Muscle of arm (tissue), 12 donors: Measurements from ENCODE around the gene CTSH. TPM values are rescaled to one million over a fixed set of nuclear protein-coding genes. Genes with fewer than 3 reads are reported as not detected.
"Not testable (repeated sequence)": the region's sequence is repeated elsewhere in the genome, so short reads cannot be mapped to it uniquely, and the experiment has no call there.

Experiments
- DNase-seq: peaks from one replicate; pipeline ENCODE4 v3.0.0-alpha.2; 2013
- polyA plus RNA-seq, 12 donors: library from polyadenylated mRNA; unstranded; fragments of 120-200 nt; gene quantifications; one replicate each; pipeline ENCODE4 v1.2.1, GENCODE V29; 2013; ENCODE audit not compliant: insufficient read length in 12 of 12

Gene CTSH
- polyA plus RNA-seq, 12 donors = 14.4 to 84.1 (median 27.4) TPM; not detected in 1

DNA sequence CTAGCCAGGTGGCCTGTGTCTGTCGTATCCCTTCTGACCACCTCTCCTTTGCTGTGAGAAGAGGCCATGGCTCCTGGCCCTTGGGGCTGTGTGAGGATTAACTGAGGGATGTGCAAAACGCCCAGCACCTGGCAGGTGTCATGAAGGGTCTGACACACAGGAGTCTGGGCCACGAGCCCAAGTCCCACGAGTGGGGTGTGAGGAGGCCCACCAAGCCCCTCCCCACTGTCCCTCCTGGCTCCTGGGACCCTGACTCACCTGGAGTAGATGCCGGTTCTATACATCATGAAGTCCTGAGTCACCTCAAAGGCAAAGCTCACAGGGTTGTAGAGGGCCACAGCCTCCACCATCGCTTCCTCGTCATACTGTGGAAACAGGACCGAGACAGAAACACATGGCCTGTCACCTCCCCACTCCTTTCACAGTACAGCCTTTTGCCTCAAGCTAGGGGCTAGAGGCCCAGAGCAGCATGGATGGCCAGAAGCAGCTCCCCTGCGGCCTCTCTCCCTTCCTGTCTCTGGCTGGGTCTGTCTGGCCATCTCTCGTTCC is 19.7 kb downstream of the CTSH start:
- DNase-seq = no peak

DNA sequence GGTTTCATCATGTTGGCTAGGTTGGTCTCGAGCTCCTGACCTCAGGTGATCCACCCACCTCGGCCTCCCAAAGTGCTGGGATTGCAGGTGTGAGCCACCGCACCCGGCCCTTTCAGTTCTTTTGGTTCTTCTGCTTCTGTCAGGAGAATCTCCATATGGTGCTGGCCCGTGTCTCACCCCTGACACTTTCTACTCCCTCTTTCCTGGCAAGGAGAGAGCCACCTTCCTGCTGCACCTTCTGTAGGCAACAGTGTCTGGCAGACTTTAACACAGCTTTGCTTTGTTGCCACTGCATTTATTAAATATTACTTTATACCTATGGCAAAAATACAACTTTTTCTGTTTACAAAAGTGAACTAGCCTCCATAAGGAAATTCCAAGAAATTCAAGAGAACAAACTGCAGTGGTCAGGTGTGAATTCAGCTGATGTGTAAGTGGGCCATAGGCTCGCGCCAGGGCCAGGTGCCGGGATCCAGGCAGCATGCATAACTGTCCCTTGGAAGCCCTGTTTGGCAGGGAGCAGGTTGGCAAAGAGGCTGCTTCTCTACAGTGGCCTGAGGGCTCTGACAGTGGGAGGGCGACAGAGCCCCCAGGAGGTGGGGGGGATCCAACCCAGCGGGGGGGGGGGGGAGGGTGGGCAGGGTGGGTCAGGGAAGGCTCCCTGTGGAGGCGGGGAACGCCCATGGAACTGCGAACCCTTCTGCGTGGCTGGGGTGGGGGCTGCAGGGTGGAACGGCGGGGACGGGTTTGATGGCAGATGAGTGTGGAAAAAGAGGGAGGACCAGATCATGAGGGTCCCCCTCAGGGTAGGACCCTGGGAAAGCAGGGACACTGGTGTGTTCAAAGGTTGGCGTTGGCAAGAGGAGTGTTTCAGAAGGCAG is 21.1 kb downstream of the CTSH start:
- no peak for DNase-seq

DNA sequence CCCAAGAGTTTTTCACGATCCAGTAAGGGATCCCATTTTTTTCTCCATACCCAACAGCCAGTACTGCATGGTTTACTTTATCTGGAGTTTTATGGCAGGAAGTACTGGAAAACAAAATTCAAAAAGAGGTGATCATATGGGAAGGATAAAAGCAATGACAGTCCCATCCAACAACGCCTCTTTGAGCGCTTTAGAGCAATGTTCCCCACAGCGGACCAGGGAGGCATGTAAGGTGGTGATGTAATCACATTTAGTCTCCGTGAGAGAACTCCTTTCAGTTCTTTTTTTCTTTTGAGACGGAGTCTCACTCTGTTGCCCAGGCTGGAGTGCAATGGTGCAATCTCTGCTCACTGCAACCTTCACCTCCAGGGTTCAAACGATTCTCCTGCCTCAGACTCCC is 21.8 kb downstream of the CTSH start:
- no peak for DNase-seq

DNA sequence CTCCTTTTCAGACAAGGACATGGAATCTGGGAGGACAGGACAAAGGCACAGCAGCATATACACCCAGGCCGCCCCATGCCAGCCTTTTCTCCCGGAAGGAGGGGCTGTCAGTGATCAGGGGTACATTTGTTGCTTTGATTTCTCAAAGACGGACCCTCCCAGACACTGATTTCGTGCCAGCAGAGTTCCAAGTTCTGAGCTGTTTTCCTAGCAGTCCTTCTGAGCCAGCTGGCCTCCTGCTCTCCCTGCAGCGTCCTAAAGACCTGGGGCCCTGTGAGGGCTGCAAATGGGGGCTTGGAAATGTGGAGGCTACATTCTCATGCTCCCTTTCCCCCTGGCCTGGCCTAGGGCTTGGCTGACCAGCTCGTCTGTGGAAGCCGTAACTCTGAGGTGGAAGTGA is 22.3 kb downstream of the CTSH start:
- DNase-seq = peak; percentile 63

DNA sequence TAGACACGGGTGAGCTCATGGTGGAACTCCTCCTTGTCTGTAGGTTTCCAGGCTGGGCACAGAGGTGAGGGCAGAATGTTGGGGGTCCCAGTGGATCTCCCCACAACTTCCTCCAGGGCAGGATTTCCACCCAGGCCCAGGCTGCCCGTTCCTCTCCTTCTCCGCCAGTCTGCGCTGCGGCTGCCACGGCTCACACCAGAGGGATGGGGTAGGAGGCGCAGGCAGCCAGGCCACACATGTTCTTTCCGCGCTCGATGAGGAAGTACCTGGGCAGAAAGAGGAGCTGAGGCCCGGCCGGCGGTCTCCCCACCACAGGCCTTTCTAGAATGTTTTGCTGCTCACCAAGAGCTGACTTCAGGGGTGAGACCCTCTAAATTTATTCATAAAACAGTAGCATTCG is 22.9 kb downstream of the CTSH start:
- DNase-seq = no peak

DNA sequence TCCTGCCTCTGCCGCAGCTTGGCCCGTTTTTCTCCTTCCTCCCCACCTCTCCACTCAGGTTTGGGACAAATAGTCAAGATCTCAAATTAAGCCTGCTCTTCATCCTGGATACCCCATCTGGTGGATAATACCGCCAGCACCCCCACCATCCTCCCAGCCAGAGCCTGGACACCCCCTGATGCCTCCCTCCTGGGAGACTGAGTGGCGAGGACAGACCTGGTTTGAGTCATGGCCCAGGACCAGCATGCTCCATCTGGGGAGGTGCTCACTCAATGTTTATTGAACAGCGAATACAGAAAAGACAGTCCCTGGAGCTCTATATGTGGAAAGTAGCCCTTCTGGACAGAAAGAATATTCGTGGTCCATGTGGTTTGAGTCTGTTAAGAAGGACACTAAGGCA is 23.3 kb downstream of the CTSH start:
- no peak for DNase-seq

DNA sequence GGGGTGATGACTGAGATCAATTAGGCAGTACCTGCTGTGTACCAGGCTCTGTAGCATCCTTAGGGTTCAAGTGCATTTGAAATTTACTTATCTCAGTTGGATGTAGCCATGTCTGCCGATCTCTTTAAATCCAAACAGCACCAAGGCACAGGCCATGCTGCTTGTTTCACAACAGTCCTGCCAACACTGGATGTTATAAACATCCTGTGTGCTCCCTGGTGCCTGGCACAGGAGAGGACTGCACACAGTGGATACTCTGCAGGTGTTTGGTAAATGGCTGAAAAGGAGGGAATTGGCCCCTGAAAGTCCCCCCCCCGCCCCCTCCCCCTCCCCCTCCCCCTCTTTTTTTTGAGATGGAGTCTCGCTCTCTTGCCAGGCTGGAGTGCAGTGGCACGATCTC is 27.0 kb downstream of the CTSH start:
- no peak for DNase-seq

DNA sequence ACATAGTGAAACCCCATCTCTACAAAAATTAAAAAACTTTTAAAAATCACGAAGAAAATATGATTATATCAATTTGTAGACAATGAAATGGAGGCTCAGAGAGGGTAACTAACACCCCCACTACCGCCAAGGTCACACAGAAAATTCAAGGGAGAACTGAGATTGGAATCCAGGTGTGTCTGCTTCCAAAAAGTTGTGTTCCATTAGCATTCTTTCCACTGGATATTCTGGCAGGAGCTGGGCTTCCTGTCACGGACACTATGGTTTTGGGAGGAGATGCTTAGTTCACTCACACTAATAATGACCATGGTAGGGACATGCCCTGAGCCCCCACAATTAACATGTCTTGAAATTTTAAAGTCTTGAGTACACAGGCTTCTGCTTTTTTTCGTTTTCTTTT is 28.8 kb downstream of the CTSH start:
- DNase-seq = no peak

DNA sequence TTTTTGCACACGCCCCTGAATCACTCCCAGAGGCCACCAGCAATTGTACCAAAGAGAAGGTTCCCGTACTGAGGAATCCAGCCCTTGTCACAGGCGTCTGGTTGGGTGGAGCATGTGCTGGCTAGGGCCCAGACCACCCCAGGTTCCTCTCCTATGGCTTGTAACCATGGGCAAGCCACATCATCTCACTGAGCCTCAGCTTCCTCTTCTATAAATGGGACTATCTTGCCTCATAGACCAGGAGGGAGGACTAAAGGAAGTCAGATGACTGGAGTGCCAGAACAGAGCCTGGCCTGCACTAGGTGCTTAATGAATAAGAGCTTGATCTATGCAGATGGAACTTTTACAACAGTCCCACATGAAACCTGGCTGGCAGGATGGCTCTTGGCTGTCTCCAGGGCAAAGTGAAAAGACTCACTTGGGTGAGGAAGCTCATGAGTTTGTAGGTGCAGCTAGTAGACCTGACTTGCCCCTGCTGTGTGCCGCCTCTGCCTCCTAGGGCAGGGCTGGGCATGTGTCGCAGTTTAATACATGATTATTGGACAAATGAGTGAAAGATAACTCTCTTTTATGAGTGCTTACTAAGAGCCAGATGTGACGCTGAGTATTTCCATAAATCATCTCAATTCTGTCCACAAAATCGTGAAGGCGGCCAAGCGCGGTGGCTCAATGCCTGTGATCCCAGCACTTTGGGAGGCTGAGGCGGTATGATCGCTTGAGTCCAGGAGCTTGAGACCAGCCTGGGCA is 29.3 kb downstream of the CTSH start:
- DNase-seq = no peak

DNA sequence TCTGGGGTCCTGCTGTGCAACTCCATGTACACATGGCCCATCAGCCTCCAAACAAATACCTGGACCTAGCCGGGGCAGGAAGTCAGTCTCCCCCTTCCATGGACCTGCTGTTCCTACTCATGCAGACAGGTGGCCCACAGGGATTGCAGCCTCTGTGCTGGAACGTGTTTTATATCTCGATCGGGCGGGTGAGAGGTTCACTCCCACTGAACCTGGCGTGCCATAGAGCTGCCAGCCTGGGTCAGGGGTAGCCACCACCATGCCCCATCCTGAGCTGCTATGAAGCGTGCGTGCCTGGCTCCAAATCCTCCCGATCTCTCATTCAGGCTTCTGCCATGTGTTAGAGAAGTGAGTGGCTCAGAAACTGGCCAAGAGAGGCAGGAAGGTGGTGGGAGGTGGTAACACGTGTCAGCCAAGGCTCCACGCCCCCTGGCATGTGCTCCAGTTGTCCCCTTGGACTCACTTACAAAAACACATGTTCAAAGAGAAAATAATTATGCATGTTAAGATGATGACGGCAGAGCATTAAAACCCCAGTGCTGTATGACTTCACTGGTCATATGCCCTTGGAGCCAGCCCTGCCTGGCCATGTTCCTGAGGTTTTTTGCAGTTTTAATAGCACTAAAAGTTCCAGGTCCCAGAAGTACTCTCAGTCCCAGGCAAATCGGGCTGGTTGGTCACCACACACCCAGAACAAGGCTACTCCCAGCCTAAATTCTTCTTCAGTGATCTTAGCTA is 30.6 kb downstream of the CTSH start:
- DNase-seq = no peak

DNA sequence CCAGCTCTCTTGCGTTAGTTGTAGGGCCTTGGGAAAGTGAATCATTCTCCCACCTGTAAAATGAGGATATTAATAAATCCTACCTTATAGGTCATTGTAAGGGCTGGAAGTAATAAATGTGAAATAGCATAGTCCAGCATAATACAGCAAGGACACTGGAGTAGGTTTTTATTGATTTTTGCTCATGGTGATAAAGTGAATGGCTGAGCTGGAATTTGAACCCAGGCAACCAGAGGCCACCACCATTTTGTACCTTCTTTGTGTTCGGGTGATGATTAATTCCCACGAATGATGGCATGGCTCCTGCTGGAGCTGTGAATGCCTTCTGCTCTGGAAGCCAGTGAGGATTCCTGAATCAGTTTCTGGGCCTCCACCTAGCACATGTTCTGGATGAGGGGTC is 31.8 kb downstream of the CTSH start:
- DNase-seq = no peak

DNA sequence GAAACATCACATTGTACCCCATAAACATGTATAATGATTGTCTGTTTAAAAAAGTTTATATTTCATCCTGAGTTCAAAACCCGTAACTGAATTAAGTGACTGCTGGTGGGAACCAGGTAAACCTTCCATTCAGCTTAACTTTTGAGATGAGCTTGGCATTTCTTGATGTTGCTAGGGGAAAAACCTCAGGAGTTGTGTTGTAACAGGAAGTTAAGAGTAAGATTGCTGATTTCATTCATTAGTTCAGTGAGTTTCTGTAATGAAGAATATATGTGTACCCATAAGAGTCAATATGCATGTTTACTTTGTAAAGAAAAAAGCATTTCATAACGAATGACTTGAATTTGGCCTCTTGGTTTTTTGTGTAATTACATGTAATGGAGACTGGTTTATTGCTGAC is 32.5 kb downstream of the CTSH start:
- no peak for DNase-seq

DNA sequence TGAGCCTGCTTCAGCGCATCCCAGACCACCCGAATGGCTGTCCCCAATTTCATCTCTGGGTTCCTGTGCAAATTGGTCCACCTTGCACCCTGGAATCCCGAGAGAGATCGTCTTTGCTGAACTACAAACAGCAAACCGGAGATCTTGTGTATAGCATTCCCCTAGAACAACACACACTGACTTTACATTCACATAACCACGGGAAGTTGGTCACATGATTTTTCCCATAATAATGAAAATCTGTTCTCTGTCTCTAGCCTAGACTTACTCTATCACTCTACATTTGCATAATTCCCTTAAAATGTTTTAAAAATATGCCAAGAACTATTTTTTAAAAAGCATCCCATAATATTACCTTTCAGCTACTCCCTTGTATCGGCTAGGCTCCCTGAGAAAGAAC is 34.6 kb downstream of the CTSH start:
- no peak for DNase-seq

DNA sequence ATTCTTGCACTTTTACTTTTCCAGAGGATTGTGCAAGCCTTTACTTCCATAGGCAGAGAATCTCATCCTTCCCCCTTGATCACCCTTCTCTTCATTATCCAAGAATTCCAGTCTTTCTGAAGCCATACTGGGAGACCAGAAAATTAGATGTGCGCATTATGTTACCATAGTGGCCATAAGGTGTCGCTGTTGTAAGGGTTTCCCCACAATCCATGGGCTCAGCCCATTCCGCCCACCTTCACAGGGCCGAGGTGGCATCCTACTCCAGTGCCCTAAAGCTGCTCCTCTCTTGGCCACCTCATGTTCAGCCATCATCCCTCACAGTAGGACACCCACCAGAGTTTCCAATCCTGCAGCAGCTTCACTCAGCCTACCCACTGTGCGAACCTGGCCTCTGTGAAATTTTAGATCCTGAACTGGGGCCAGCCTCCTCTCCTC is 35.0 kb downstream of the CTSH start:
- no peak for DNase-seq

DNA sequence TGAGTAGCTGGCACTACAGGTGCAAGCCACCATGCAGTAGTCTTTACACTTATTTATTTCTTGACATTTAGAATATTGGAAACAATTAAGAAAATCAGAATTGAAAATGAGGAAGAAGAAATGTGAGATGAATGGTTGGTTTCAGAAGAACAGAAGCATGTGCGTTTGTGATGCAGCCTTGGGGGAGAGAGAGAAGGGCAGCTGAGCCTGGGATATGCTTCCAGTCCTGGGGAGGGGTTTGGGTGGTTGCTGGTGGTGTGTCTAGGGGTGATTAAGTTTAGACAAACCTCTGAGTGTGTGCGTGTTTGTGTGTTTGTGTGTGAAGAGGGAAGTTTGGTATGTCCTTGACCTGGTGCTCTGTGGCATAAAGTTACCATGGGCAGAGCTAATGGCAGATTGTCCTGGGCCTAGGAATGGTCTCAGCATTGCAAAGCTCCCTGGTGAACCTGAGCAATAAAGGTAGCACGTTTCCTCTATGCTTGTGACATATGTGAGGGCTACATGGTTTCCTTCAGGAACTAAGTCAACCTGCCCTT is 35.6 kb downstream of the CTSH start:
- no peak for DNase-seq

DNA sequence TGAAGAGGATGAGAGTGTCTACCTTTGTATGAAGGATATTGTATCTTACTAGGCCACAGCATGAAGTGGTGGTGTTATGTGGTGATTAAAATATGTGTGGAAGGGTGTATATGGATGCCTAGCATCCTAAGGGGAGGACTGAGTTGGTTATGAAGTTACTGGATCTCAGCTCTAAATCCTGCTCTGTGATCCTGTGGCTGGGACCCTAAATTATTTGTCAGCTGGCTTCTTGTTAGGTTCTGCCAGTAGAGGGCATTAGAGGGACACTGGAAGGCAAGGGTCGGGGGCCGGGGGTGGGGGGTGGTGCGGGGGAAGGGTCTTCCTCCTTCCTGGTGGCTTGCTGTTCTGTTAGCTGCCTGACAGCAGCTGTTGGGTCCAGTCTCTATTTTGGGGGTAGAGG is 37.3 kb downstream of the CTSH start:
- no peak for DNase-seq

DNA sequence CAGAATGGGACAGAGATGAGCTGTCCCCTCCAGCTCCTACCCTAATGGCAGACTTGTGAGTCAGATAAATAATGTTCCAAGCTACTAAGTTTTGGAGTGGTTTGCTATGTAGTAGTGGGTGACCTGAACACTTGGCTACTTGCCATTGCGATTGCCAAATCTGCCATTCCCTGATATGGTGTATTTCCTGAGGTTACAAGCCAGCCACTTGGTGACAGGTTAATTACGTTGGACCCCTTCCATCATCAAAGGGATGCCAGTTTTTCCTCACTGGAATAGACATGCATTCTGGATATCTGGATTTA is 38.6 kb downstream of the CTSH start:
- no peak for DNase-seq

DNA sequence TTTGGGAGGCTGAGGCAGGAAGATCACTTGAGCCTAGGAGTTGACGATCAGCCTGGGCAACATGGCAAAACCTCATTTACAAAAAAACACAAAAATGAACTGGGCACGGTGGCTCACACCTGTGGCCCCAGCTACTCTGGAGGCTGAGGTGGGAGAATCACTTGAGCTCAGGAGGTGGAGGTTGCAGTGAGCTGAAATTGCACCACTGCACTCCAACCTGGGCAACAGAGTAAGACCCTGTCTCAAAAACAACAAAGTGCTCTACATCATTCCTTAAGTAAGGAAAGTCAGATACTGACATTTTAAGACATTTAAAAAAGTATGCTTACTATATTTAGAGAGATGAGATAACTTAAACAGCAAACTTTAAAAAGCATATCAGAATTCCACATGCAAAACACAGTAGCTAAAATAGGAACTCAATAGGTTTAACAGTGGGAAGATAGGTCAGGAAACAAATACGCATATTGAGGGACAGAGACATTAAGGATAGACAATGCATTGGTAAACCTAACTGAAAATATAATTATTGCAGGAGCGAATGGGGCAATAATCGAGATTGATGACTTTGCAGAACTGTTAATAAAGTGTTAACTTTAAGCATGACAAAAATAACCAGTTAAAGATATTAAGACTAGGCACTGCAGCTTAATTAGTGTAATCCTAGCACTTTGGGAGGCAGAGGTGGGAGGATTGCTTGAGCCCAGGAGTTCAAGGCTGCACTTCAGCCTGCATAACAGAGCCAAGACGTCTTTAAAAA is 40.1 kb downstream of the CTSH start:
- DNase-seq = no peak

DNA sequence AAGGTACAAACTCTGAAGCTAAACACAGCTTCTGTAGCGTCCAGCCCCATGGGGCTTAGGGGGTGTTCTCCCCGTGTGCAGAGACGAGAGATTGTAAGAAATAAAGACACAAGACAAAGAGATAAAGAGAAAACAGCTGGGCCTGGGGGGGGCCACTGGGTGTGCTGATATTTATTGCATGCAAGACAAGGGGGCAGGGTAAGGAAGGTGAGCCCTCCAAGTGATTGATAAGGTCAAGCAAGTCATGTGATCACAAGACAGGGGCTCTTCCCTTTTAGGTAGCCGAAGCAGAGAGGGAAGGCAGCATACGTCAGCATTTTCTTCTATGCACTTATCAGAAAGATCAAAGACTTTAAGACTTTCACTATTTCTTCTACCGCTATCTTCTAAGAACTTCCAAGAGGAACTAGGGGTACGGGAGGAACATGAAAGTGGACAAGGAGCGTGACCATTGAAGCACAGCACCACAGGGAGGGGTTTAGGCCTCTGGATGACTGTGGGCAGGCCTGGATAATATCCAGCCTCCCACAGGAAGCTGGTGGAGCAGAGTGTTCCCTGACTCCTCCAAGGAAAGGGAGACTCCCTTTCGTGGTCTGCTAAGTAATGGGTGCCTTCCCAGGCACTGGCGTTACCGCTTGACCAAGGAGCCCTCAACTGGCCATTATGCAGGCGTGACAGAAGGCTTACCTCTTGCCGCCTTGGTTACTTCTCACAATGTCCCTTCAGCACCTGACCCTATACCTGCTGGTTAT is 42.4 kb downstream of the CTSH start:
- DNase-seq = not testable (repeated sequence)

DNA sequence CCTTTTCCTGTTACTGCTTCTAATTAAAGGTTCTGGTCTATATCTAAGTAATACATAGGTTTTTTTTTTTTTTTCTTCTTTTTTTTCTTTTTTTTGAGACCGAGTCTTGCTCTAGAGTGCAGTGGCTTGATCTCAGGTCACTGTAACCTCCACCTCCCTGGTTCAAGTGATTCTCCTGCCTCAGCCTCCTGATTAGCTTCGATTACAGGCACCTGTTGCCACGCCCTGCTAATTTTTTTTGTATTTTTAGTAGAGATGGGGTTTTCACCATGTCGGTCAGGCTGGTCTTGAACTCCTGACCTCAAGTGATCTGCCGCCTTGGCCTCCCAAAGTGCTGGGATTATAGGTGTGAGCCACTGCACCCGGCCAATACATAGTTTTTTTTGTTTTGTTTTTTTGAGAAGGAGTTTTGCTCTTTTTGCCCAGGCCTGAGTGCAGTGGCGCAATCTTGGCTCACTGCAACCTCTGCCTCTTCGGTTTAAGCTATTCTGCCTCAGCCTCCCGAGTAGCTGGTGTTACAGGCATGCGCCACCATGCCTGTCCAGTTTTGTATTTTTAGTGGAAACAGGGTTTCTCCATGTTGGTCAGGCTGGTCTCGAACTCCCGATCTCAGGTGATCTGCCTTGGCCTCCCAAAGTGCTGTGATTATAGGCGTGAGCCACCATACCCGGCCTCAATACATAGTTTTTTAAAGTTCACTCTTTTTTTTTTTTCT is 43.9 kb downstream of the CTSH start:
- not testable (repeated sequence) for DNase-seq
